ENCODE results near the gene AKAP9. TPM values are rescaled to one million over a fixed set of nuclear protein-coding genes. Genes with fewer than 3 reads are reported as not detected.

The AKAP9 gene
- total and polyA plus RNA-seq, 9 of the 15 experiments (the other 6 are each of a cell fraction or from before 2014, with no cell fraction given): 25.5 to 80.9 (median 46.3) TPM

GRCh38 chr7:91940572-91941341 is at the start of gene AKAP9 (continued):
- TF ChIP-seq ZNF609 (CRISPR knock-in tag; IDR thresholded peaks at IDR 0.05; ENCODE audit: borderline replicate concordance): no peak
- TF ChIP-seq ZNF561 (CRISPR knock-in tag; conservative IDR thresholded peaks at IDR 0.05): no peak
- TF ChIP-seq ZNF134 (CRISPR knock-in tag; conservative IDR thresholded peaks at IDR 0.05): no peak
- TF ChIP-seq GATA2 (CRISPR knock-in tag; IDR thresholded peaks at IDR 0.05): no peak
- TF ChIP-seq POLR2H (tag; IDR thresholded peaks at IDR 0.05; ENCODE audit: low read depth): peak; percentile 81
- TF ChIP-seq ZNF232 (CRISPR knock-in tag; IDR thresholded peaks at IDR 0.05): peak; percentile 75; the same call in 1 of the 2 replicates
- TF ChIP-seq PRDM10 (IDR thresholded peaks at IDR 0.05; ENCODE audit: partially characterized antibody): peak; percentile 79
- peak; percentile 87 to 90 for TF ChIP-seq NRF1 (conservative IDR thresholded peaks at IDR 0.05 in 1 of 2, IDR thresholded peaks at IDR 0.05 in 1 of 2)
- TF ChIP-seq ZNF184 (CRISPR knock-in tag; IDR thresholded peaks at IDR 0.05): no peak
- no peak for TF ChIP-seq ZNF668 (CRISPR knock-in tag; IDR thresholded peaks at IDR 0.05)
- no peak for TF ChIP-seq XRCC4 (IDR thresholded peaks at IDR 0.05; ENCODE audit: extremely low read depth, insufficient read depth, insufficient read length)
- TF ChIP-seq COPS2 (conservative IDR thresholded peaks at IDR 0.05): no peak
- peak; percentile 78 for TF ChIP-seq CC2D1A (IDR thresholded peaks at IDR 0.05)
- no peak for TF ChIP-seq PRMT5 (CRISPR knock-in tag; IDR thresholded peaks at IDR 0.05)
- no peak for TF ChIP-seq STAG1 (CRISPR knock-in tag; IDR thresholded peaks at IDR 0.05; ENCODE audit: borderline replicate concordance)
- no peak for TF ChIP-seq SNAPC5 (CRISPR knock-in tag; IDR thresholded peaks at IDR 0.05)
- 0 out of 2 replicates have a peak, but pooled peaks have one; percentile 30 for TF ChIP-seq E2F4 (CRISPR knock-in tag; IDR thresholded peaks at IDR 0.05; ENCODE audit: low read depth)
- TF ChIP-seq MAFK (IDR thresholded peaks at IDR 0.05; ENCODE audit: low read length): no peak
- no peak for TF ChIP-seq ZNF583 (CRISPR knock-in tag; IDR thresholded peaks at IDR 0.05)
- no peak for TF ChIP-seq LEF1 (IDR thresholded peaks at IDR 0.05)
